GM19468 (cell line): ENCODE data around the gene SCLY.
"Not testable (repeated sequence)": the region's sequence is repeated elsewhere in the genome, so short reads cannot be mapped to it uniquely, and the experiment has no call there.

Experiments used
- ATAC-seq: cut with Tn5 transposase; IDR thresholded peaks from one replicate; pipeline ENCODE4 v1.9.1; 2021; ENCODE audit warnings: mild to moderate bottlenecking, moderate library complexity, moderate number of reproducible peaks; ENCODE audit not compliant: unreplicated experiment; ENCODE audit errors: extremely low read depth

SCLY gene

GRCh38 chr2:238105506-238106338 is 44.9 kb downstream of the SCLY start:
- no peak for ATAC-seq

GRCh38 chr2:238106339-238106697 is 45.5 kb downstream of the SCLY start:
- ATAC-seq: no peak

GRCh38 chr2:238106698-238107524 is 46.1 kb downstream of the SCLY start:
- no peak for ATAC-seq

GRCh38 chr2:238107525-238108422 is 47.0 kb downstream of the SCLY start:
- peak; percentile 45 for ATAC-seq

- ATAC-seq: no peak
Measured at GRCh38 chr2:238108423-238109183, 47.8 kb downstream of the SCLY start.

GRCh38 chr2:238113611-238114010 is 52.8 kb downstream of the SCLY start:
- ATAC-seq: no peak

GRCh38 chr2:238114331-238114841 is 53.6 kb downstream of the SCLY start:
- no peak for ATAC-seq

GRCh38 chr2:238114851-238115660 is 54.3 kb downstream of the SCLY start:
- no peak for ATAC-seq

GRCh38 chr2:238115709-238116108 is 54.9 kb downstream of the SCLY start:
- not testable (repeated sequence) for ATAC-seq

GRCh38 chr2:238116298-238117198 is 55.7 kb downstream of the SCLY start:
- ATAC-seq: no peak

GRCh38 chr2:238117199-238118154 is 56.7 kb downstream of the SCLY start:
- ATAC-seq: no peak

GRCh38 chr2:238119756-238120462 is 59.1 kb downstream of the SCLY start:
- ATAC-seq: no peak

- ATAC-seq: no peak
Measured at GRCh38 chr2:238120463-238121298, 59.9 kb downstream of the SCLY start.

GRCh38 chr2:238121511-238122286 is 60.9 kb downstream of the SCLY start:
- ATAC-seq: no peak
